ENCODE results near the gene TLE1.
"Not testable (repeated sequence)": the region's sequence is repeated elsewhere in the genome, so short reads cannot be mapped to it uniquely, and the experiment has no call there.

Gene TLE1

GRCh38 chr9:81650586-81651515 lies 38.5 kb downstream of the TLE1 start:
- DNase-seq, result no peak

DNA sequence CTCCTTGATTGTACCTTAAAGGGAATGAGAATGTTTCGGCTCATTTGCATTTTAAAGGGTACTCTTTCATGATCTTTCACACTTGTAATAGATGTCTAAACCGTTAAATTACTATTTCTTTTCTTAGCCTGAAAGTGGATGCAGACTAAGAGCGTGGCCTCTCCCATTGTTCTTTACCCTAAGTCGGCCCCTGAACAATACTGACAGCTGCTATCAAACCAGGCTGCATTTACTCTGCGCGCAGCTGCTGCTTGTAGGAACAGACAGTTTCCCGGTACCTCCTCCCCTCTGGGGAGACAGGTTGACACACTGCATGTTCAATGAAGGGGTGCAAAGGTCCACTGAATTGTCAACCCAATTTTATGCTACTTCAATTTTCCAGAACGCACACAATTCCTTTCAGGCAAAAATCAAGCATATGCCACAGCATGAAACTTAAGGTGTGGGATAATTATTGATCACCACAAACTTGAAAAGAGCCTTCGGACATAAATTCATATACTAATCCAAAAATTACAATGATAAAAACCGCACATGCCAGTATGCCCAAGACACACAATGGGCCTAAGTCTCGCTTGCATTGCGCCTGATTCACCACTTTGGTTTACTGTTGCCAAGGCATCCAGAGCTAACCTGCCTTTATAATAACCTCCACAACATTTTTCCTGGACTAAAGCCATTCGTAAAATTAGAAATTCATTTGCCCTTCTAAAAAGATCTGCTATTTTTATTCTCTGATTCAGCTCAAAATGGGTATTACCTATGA lies 39.7 kb downstream of the TLE1 start:
- DNase-seq, result no peak

GRCh38 chr9:81648891-81649290 lies 40.5 kb downstream of the TLE1 start:
- no peak for DNase-seq

DNA sequence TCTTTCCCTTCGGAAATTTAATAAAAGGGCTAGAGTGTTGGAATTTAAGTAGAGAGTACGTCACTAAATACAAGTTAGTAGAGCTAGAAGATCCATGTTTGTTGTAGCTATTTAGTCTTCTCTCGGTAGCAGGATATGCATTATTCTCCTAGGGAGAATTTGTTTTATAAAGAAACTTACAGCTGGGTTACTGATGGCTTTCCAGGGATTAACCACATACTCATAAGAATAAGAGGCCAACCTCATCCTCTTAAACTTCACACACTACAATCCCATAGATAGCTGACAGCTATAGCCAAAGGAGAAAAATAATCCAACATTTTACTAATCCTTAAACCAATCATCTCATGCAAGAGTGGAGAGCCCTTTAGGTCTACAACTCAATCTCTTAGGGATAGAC lies 43.0 kb downstream of the TLE1 start:
- no peak for DNase-seq

- not testable (repeated sequence) for DNase-seq
Measured at GRCh38 chr9:81644513-81644912, 44.8 kb downstream of the TLE1 start.

DNA sequence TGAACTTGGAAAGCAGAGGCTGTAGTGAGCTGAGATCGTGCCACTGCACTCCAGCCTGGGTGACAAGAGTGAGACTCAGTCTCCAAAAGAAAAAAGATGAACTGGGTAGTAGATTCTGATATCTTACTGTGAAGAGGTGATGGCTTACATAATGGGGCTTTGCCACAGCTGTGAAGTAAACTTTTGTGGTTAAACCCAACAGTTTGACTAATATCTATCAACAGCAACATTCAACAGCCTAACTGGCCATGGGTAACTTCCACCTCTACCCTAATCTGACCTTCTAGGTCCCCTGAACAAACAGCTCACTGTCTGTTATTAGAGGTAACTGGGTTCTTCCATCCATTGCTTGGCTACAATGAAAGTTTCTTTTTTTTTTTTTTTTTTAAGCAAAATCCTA lies 52.1 kb downstream of the TLE1 start:
- no peak for DNase-seq

DNA sequence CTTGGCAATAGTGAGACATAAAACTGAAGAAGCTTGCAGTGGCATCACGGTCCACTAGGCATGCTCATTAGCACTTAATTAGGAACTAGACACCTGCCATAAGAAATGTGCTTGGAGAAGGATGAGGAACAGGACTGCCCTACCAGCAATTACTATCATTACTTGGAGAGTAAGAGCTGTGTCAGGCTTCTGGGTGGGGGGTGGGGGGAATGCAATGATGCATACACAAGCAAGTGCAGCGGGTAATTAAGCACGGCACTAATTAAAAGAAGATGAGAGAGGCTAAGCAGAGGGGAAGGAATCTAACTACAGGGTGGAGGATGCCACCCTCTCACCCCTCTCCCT lies 53.1 kb downstream of the TLE1 start:
- no peak for DNase-seq

GRCh38 chr9:81635521-81636254 lies 53.7 kb downstream of the TLE1 start:
- no peak for DNase-seq

DNA sequence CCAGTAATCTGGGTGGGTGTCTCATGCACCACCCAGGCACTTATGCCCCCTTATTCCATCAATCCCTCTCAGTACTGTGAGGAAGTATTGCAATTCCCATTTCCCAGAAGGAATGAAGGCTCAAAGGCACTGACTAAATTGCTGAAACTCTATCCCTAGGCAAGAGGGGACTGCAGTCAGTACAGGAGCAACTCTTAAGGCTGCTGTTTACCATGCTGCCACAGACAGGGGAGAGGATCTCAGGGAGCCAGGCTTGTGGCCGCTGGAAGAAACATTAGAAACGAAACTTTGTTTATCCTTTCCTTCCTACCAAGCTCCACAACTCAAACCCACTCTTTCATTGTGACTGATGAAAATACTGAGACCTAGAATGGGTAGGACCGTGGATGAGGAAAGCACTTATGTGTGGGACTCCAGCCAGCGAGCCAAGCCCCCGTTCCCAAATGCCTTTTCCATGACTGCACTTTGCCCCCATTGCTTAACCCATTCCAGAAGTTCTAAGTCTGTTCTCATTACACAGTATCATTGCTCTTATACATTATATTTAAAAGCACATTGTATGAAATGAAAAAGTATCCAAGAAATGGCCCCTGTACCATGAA lies 54.3 kb downstream of the TLE1 start:
- DNase-seq, result no peak

GRCh38 chr9:81633952-81634854 lies 55.1 kb downstream of the TLE1 start:
- DNase-seq, result no peak

DNA sequence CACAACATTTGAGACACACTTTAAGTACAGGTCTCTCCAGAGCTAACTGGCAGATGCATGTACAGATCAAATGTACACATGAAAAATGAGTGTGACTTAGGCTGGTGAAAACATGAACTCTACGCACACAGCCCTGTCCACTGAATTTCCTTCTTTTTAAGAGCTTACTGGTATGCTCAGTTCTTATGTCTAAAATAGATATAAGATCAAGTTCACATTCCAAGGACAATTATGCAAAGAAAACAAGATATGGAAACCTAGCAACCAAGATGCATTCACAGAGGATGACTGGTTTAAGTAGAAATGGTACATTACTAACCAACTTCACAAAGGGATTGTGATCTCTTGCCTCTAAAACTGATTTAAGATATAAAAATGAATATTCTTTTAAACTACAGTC lies 56.7 kb downstream of the TLE1 start:
- no peak for DNase-seq

DNA sequence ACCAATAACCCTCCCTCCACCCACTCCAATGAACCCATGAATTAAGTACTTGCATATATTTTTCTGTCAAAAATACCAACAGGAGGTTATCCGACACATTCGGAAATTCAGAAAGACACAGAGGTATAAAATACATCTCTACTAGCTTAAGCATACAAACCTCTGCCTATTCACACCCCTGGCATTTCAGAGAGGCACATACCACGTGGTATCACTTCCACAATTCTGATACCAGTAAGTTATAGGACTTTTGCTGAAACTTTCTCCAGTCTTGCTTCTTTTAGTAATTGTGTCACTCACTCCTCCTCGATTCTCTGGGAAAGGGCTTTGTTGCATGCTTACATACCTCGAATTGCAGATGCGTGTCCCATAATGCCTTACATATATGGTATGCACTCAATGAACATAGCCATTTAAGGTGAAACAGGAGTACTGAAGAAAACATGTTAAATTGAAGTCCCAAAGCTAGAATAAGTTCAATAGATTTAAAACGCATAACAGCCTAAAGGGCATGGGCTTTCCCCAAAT lies 58.1 kb downstream of the TLE1 start:
- DNase-seq, result no peak

GRCh38 chr9:81629440-81629839 lies 59.9 kb downstream of the TLE1 start:
- no peak for DNase-seq

DNA sequence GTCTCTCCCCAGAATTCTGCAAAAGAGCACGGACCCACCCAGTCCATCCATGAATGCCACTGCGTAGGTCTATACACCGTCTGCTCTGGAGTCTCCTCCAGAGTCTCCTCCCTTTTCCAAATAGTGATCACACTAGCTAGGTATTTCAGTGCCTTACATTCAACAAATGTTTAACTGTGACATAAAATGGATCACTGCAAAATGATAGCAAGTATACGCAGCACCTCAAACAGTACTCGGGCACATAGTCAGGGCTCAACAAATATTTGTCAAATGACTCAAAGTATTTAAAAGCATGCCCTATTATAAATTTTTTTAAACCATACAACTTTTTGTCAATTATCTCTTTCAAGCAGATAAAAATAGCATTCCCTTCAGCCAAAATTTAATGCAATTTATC lies 60.5 kb downstream of the TLE1 start:
- DNase-seq, result no peak

DNA sequence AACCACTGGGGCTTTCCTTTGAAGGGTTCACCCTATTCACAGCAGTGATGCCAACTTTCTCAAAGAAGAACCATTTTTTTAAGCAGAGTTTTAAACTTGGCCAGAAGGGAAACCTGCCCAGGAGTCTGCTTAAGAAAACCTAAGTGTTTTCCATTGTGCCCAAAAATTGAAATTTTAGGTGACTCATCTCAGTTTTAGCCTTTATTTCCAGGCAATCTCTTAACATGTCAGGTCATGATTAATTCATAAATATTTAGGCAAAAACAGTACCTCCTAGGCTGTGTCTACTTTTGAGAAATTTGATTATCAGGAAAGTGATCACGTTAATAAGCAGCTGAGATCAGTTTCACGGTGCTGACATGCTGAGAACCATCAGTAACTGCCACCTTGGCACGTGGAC lies 61.9 kb downstream of the TLE1 start:
- DNase-seq, result no peak

DNA sequence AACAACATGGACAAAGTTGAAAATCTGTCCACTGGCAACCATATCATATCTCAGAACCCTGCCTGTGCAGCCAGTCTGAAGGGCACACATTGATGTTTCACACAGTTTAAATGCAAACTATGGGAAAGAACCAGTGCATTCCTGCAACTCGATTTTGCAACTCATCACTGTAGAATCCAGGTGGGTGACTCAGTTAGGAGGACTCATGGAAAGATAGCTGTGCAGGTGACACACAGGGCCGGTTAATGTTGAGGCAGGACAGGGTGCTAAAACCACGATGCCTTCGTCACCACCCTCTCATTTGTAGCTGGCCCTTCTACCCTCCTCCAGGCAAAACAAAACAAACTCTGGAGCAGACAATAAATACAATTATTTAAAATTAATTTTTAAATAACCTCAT lies 62.8 kb downstream of the TLE1 start:
- DNase-seq, result no peak

DNA sequence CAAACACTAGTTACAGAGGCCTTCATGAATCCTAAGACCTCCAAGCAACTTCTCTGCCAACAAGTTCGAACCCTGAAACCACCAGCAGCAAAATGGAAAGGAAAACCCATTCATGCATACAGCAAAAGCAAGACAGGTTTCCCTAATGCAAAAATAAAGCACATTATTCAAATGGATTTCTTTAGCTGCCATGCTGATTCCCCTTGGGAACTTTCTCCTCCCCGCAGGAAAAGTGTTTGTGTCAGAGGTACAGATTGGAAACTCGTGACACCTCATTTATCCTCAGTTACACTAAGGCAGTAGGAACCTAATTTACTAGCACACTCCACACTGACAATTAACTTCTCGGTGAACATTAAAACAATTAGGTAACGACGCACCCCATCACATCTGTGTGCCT lies 63.4 kb downstream of the TLE1 start:
- no peak for DNase-seq

GRCh38 chr9:81623778-81624177 lies 65.6 kb downstream of the TLE1 start:
- no peak for DNase-seq

GRCh38 chr9:81622471-81623255 lies 66.7 kb downstream of the TLE1 start:
- DNase-seq, result no peak

DNA sequence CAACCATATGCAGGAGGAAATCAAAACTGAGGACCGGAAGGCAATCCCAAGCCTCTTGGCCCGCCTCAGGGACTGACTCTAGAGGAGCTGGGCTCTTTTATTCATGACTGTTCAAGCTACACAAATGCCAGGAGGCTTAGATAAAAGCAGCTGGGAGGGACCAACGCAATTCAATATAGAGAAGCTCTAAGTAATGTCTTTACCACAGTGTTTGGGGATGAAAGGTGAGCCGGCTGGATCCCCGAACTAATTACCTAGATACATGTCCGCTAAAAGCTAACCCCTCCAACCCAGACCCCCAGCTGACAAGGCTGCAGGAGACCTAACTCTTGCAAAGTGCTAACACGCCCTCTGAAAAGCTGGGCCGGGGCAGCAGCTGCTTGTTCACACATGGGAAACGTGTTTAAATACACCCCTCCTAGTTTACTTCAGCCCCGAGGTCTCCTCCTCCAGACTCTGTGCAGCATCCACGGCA lies 67.5 kb downstream of the TLE1 start:
- no peak for DNase-seq

GRCh38 chr9:81621118-81621517 lies 68.2 kb downstream of the TLE1 start:
- DNase-seq, result no peak

All from NCI-H1694 (cell line).